H1 (cell line): ENCODE data around the gene MEIOB. TPM values are rescaled to one million over a fixed set of nuclear protein-coding genes. Genes with fewer than 3 reads are reported as not detected.

ENCODE experiments used
- CTCF ChIA-PET: fragments of 300-600 bp; sonication (Branson Sonifier 250); formaldehyde crosslinking; loops from one replicate; lab custom pipeline; 2021; ENCODE audit not compliant: partially characterized antibody; lab: Charles Lee
- POLR2A ChIA-PET: fragments of 300-600 bp; sonication (Branson Sonifier 250); formaldehyde crosslinking; loops from one replicate; lab custom pipeline; 2021; ENCODE audit warnings: inconsistent platforms; ENCODE audit not compliant: partially characterized antibody; lab: Charles Lee
- DNase-seq, 2 experiments: peaks; one replicate each; pipeline versions ENCODE4 v3.0.0 to v3.0.0-alpha.2; 2010 to 2022; ENCODE audit warnings: low spot score in 2 of 2, low read depth in 1 of 2, mixed read lengths in 1 of 2
- FAIRE-seq: peaks from 2 replicates; lab custom pipeline; 2011; peaks lifted over from hg19 to GRCh38; lab: Jason Lieb, UNC
- H2AFZ ChIP-seq: 2 replicates; pipeline ENCODE4 v1.8.1; 2012; ENCODE audit warnings: low read length, inconsistent platforms
- H2AK5ac ChIP-seq: 2 replicates; pipeline ENCODE4 v1.6.1; 2013; ENCODE audit warnings: low read depth, low read length
- H2BK120ac ChIP-seq: replicated peaks from 2 replicates; pipeline ENCODE3; 2013; ENCODE audit warnings: low read depth, low read length, inconsistent platforms
- H2BK12ac ChIP-seq: 2 replicates; pipeline ENCODE4 v1.6.1; 2013; ENCODE audit warnings: low read depth, low read length
- H2BK15ac ChIP-seq: 2 replicates; pipeline ENCODE4 v1.6.1; 2013; ENCODE audit warnings: low read length
- H2BK20ac ChIP-seq: 2 replicates; pipeline ENCODE4 v1.6.1; 2013; ENCODE audit warnings: low read length
- H2BK5ac ChIP-seq: 2 replicates; pipeline ENCODE4 v1.6.1; 2013; ENCODE audit warnings: low read depth, low read length
- H3K14ac ChIP-seq: 2 replicates; pipeline ENCODE4 v1.6.1; 2013; ENCODE audit warnings: inconsistent platforms; ENCODE audit not compliant: insufficient read length
- H3K18ac ChIP-seq: 2 replicates; pipeline ENCODE4 v1.6.1; 2013; ENCODE audit warnings: low read length; ENCODE audit errors: extremely low read depth
- H3K23ac ChIP-seq: 2 replicates; pipeline ENCODE4 v1.6.1; 2013; ENCODE audit warnings: inconsistent platforms; ENCODE audit not compliant: insufficient read length
- H3K23me2 ChIP-seq: 2 replicates; pipeline ENCODE4 v1.6.1; 2013; ENCODE audit warnings: low read depth, low read length
- H3K27ac ChIP-seq: 2 replicates; pipeline ENCODE4 v1.6.1; 2011; ENCODE audit warnings: low read depth, low read length, inconsistent platforms
- H3K27me3 ChIP-seq, 4 experiments: replicated peaks in 1 of 4; 1 replicate in 1 of 4; 2 replicates in 3 of 4; pipeline versions ENCODE4 v1.6.1 to v1.8.1; 2011 to 2013; ENCODE audit warnings: low read length in 3 of 4, mild to moderate bottlenecking in 3 of 4, inconsistent platforms in 2 of 4, mixed read lengths in 2 of 4, moderate library complexity in 1 of 4; ENCODE audit not compliant: control insufficient read depth in 3 of 4, insufficient read depth in 3 of 4; ENCODE audit errors: extremely low read depth in 1 of 4
- H3K36me3 ChIP-seq, 4 experiments: 2 replicates each; pipeline versions ENCODE4 v1.6.1 to v1.8.1; 2011 to 2013; ENCODE audit warnings: mild to moderate bottlenecking in 4 of 4, low read length in 3 of 4, moderate library complexity in 2 of 4, control low read depth in 1 of 4, inconsistent platforms in 1 of 4; ENCODE audit not compliant: insufficient read depth in 4 of 4, control insufficient read depth in 2 of 4
- H3K4ac ChIP-seq: replicated peaks from 2 replicates; pipeline ENCODE3; 2013; ENCODE audit warnings: low read length, low read depth, mixed read lengths, inconsistent platforms; ENCODE audit not compliant: insufficient read length
- H3K4me1 ChIP-seq, 4 experiments: replicated peaks in 1 of 4; 1 replicate in 1 of 4; 2 replicates in 3 of 4; pipeline versions ENCODE4 v1.6.1 to v1.8.1; 2011 to 2013; ENCODE audit warnings: low read length in 3 of 4, inconsistent platforms in 2 of 4, mixed read lengths in 1 of 4; ENCODE audit not compliant: insufficient read depth in 4 of 4, control insufficient read depth in 3 of 4
- H3K4me2 ChIP-seq, 2 experiments: 2 replicates each; pipeline versions ENCODE4 v1.6.1 to v1.8.1; 2011 to 2013; ENCODE audit warnings: low read depth in 2 of 2, low read length in 2 of 2, control low read depth in 1 of 2, inconsistent platforms in 1 of 2, mild to moderate bottlenecking in 1 of 2; ENCODE audit not compliant: insufficient read depth in 1 of 2
- H3K4me3 ChIP-seq, 4 experiments: fragments of 200-600, 300-600 bp in 1 of 4; sonication (generic), shearing (Covaris generic), sonication (Bioruptor Twin) in 1 of 4; 2 replicates each; pipeline versions ENCODE4 v1.5.1 to v1.8.1; 2011 to 2016; ENCODE audit warnings: low read length in 4 of 4, low read depth in 3 of 4, control low read depth in 2 of 4, inconsistent platforms in 2 of 4, mild to moderate bottlenecking in 2 of 4, mixed read lengths in 1 of 4, moderate library complexity in 1 of 4; ENCODE audit not compliant: insufficient read depth in 2 of 4; ENCODE audit errors: extremely low read depth in 1 of 4
- H3K56ac ChIP-seq: replicated peaks from 2 replicates; pipeline ENCODE3; 2013; ENCODE audit warnings: low read depth, mild to moderate bottlenecking, mixed read lengths, low read length, inconsistent platforms; ENCODE audit not compliant: insufficient read length
- H3K79me1 ChIP-seq: 2 replicates; pipeline ENCODE4 v1.6.1; 2013; ENCODE audit warnings: low read depth, low read length, control low read depth
- H3K79me2 ChIP-seq, 2 experiments: 2 replicates each; pipeline versions ENCODE4 v1.6.1 to v1.8.1; 2012 to 2013; ENCODE audit warnings: low read length in 2 of 2, mild to moderate bottlenecking in 2 of 2, inconsistent platforms in 1 of 2; ENCODE audit not compliant: insufficient read depth in 2 of 2, control insufficient read depth in 1 of 2
- H3K9ac ChIP-seq, 4 experiments: replicated peaks in 1 of 4; 1 replicate in 1 of 4; 2 replicates in 3 of 4; pipeline versions ENCODE4 v1.6.1 to v1.8.1; 2011 to 2013; ENCODE audit warnings: low read depth in 3 of 4, low read length in 3 of 4, control low read depth in 2 of 4, mild to moderate bottlenecking in 2 of 4, moderate library complexity in 2 of 4, inconsistent platforms in 1 of 4; ENCODE audit errors: extremely low read depth in 1 of 4
- H3K9me3 ChIP-seq, 2 experiments: 2 replicates each; pipeline versions ENCODE4 v1.6.1 to v1.8.1; 2012 to 2013; ENCODE audit warnings: mild to moderate bottlenecking in 2 of 2, moderate library complexity in 2 of 2, control low read depth in 1 of 2, inconsistent platforms in 1 of 2, low read depth in 1 of 2, low read length in 1 of 2, mixed read lengths in 1 of 2; ENCODE audit not compliant: insufficient read depth in 2 of 2
- H4K20me1 ChIP-seq, 2 experiments: replicated peaks in 1 of 2; 2 replicates each; pipeline versions ENCODE3 to v1.8.1; 2011 to 2013; ENCODE audit warnings: inconsistent platforms in 2 of 2, low read length in 2 of 2, mild to moderate bottlenecking in 1 of 2; ENCODE audit not compliant: insufficient read depth in 2 of 2, control insufficient read depth in 1 of 2
- H4K5ac ChIP-seq: 2 replicates; pipeline ENCODE4 v1.6.1; 2013; ENCODE audit warnings: low read length, low read depth, mixed read lengths, inconsistent platforms; ENCODE audit not compliant: insufficient read length
- H4K8ac ChIP-seq: 2 replicates; pipeline ENCODE4 v1.8.0; 2013; ENCODE audit warnings: mild to moderate bottlenecking, moderate library complexity, low read length, inconsistent platforms; ENCODE audit not compliant: insufficient read depth; ENCODE audit errors: extremely low read depth
- H4K91ac ChIP-seq: replicated peaks from 2 replicates; pipeline ENCODE3; 2013; ENCODE audit warnings: low read length, mixed read lengths, inconsistent platforms; ENCODE audit not compliant: insufficient read length
- BACH1 ChIP-seq: IDR thresholded peaks from 2 replicates; pipeline ENCODE4 v1.6.1; 2012; ENCODE audit warnings: low read length, improper control_type of control experiment
- CBX8 ChIP-seq: fragments of 300-800, 300-1000 bp; sonication (generic); IDR thresholded peaks from 2 replicates; pipeline ENCODE4 v1.7.1; 2016; ENCODE audit warnings: low read depth, low read length, borderline replicate concordance
- CHD2 ChIP-seq: IDR thresholded peaks from 2 replicates; pipeline ENCODE4 v1.6.1; 2012; ENCODE audit warnings: low read length, improper control_type of control experiment
- EP300 ChIP-seq, 2 experiments: IDR thresholded peaks; 1 replicate in 1 of 2; 2 replicates in 1 of 2; pipeline ENCODE4 v1.6.1; 2011 to 2012; ENCODE audit warnings: low read depth in 2 of 2, low read length in 2 of 2, mild to moderate bottlenecking in 2 of 2, borderline replicate concordance in 1 of 2, inconsistent platforms in 1 of 2, moderate library complexity in 1 of 2
- KDM1A ChIP-seq: fragments of 200-600, 300-600 bp; sonication (generic); IDR thresholded peaks from 2 replicates; pipeline ENCODE4 v1.7.1; 2016; ENCODE audit warnings: mild to moderate bottlenecking, low read length, borderline replicate concordance
- KDM4A ChIP-seq: IDR thresholded peaks from one replicate; pipeline ENCODE4 v1.7.1; 2012; ENCODE audit warnings: low read depth, mild to moderate bottlenecking, moderate library complexity, low read length, inconsistent platforms; ENCODE audit not compliant: severe bottlenecking
- KDM5A ChIP-seq: fragments of 200-600 bp; IDR thresholded peaks from 2 replicates; pipeline ENCODE4 v1.7.1; 2012; ENCODE audit warnings: mild to moderate bottlenecking, low read length, inconsistent platforms, mixed read lengths
- NRF1 ChIP-seq: IDR thresholded peaks from 2 replicates; pipeline ENCODE4 v1.6.1; 2011; ENCODE audit warnings: mild to moderate bottlenecking, low read depth, low read length, improper control_type of control experiment
- RXRA ChIP-seq: IDR thresholded peaks from 2 replicates; pipeline ENCODE4 v1.6.1; 2011; ENCODE audit warnings: low read depth, mild to moderate bottlenecking, low read length, moderate library complexity; ENCODE audit not compliant: insufficient read depth
- SIRT6 ChIP-seq: IDR thresholded peaks from one replicate; pipeline ENCODE4 v1.7.1; 2012; ENCODE audit warnings: low read length, inconsistent platforms
- SP2 ChIP-seq: IDR thresholded peaks from 2 replicates; pipeline ENCODE4 v1.6.1; 2012; ENCODE audit warnings: mild to moderate bottlenecking, low read length, inconsistent platforms
- TEAD4 ChIP-seq: IDR thresholded peaks from 2 replicates; pipeline ENCODE4 v1.6.1; 2012; ENCODE audit warnings: low read depth, low read length, inconsistent platforms, mixed read lengths
- WGBS, 2 experiments: shearing (Covaris generic) in 1 of 2; methylation state at CpG; one replicate each; pipeline versions ENCODE4 v1.1.6 to v1.1.7; 2013 to 2015; ENCODE audit warnings: low lambda C conversion rate in 2 of 2, mixed read lengths in 2 of 2, inconsistent platforms in 1 of 2, low coverage in 1 of 2, missing lambda C conversion rate in 1 of 2; ENCODE audit not compliant: insufficient replicate concordance in 2 of 2, insufficient coverage in 1 of 2, insufficient read length in 1 of 2; ENCODE audit errors: extremely low coverage in 1 of 2, missing lambda C conversion rate in 1 of 2; 5-methylcytosine and 5-hydroxymethylcytosine counted together
- polyA plus RNA-seq, 7 experiments: library from polyadenylated mRNA; depleted of rRNA in 3 of 7; stranded (reverse) in 5 of 7; unstranded in 2 of 7; fragments of >200 nt in 5 of 7; fragments of 200-250 nt in 2 of 7; gene quantifications; 1 replicate in 5 of 7; 2 replicates in 1 of 7; 4 replicates in 1 of 7; pipeline versions ENCODE4 v1.2.1 to v1.2.3, GENCODE V29; 2011 to 2013; ENCODE audit warnings: missing spikeins in 2 of 7, mixed read lengths in 2 of 7
- total RNA-seq: library from RNA; stranded (reverse); fragmentation: NEBNext Ultra II Directional; extraction: Animal tissue kit (Norgen Biotek cat#: 25700); gene quantifications from 2 replicates; pipeline ENCODE4 v1.2.1, GENCODE V29; 2021
- TF ChIP-seq, protein P1 (sequence below): IDR thresholded peaks from 2 replicates; pipeline ENCODE4 v1.6.1; 2012; ENCODE audit warnings: inconsistent platforms

Gene MEIOB
- total and polyA plus RNA-seq, 2 of the 8 experiments (the other 6 are each of a cell fraction or from before 2014, with no cell fraction given) = 0.63 to 1.1 TPM

DNA sequence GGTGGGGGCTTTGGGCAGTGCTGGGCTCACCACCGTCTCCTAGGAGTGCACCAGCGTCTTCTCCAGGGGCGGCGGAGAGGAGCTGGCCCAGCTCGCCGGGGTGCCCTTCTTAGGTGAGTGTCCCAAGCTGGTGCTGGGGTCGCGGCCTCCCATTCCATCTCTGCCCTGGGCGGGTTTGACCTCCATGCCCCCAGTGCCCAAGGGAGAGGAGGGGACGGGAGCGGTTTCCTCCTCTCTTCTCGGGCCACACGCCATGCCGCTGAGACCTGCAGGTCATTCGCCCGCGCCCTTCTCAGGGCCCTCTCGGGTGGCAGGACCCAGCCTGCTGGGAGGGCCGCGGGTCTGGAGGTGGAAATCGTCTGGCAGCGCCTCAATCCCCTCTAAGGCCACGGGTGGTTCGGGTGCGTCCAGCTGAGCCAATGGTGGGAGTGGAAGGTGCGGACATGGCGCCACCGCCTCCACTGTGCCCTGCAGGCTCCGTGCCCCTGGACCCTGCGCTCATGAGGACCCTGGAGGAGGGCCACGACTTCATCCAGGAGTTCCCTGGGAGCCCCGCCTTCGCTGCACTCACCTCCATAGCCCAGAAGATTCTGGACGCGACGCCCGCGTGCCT is 83.8 kb downstream of the MEIOB start:
- Histone ChIP-seq H3K18ac (no peak overlapping the region), H3K79me1 (peaks cover 13% of the 10 kb centered on the region; the same call in 1 of the 2 replicates), H2BK5ac (no peak overlapping the region), H3K27ac (no peak overlapping the region), H3K4me3 (no peak overlapping the region), H3K4me1 (no peaks in the 10 kb centered on the region; a peak in 1 of 7 replicates), H3K9ac (no peak overlapping the region), H3K36me3 (peaks cover 0 to 44% (median 2%) of the 10 kb centered on the region in 4 experiments; a peak in 4 of 8 replicates), H3K27me3 (no peaks in the 10 kb centered on the region), H3K14ac (no peak overlapping the region), H3K4me2 (no peak overlapping the region), H3K4ac (no peak overlapping the region), H3K23me2 (peaks cover 3% of the 10 kb centered on the region; the same call in 1 of the 2 replicates), H2AFZ (no peak overlapping the region), H3K79me2 (peaks cover 0 to 33% of the 10 kb centered on the region in 2 experiments; a peak in 3 of 4 replicates), H2BK12ac (no peak overlapping the region), H2BK15ac (no peak overlapping the region), H4K91ac (no peak overlapping the region), H3K56ac (no peak overlapping the region), H3K23ac (no peak overlapping the region), H4K20me1 (peaks cover 20 to 21% of the 10 kb centered on the region in 2 experiments), H2BK120ac (no peak overlapping the region), H2AK5ac (no peak overlapping the region), H3K9me3 (no peaks in the 10 kb centered on the region), H2BK20ac (no peak overlapping the region), H4K5ac (no peak overlapping the region), H4K8ac (no peak overlapping the region)
- 95% methylated on average over 19 of the region's 38 CpGs; no CpG with 5 or more reads in 1 of the 2 experiments for WGBS, 2 experiments
- DNase-seq (no peak), FAIRE-seq (no peak)
- ChIA-PET POLR2A (interaction anchor here (1.3 to 4.0 kb wide), 6 partner anchors 9 to 33 kb away, joined by 3 to 15 read pairs (median 4); partner anchors contain the start of genes EME2, MRPS34 and NME3), CTCF (interaction anchor here (1.8 kb wide), 1 partner anchor 64 kb away, joined by 7 read pairs; no protein-coding TSS in a partner anchor)
- TF ChIP-seq CHD2 = no peak
- TF ChIP-seq TEAD4 = no peak
- no peak for TF ChIP-seq NRF1
- no peak for TF ChIP-seq SP2
- no peak for TF ChIP-seq KDM1A
- no peak for TF ChIP-seq EP300 (IDR thresholded peaks at IDR 0.05; ENCODE audit: borderline replicate concordance in 1 of 2, low read depth in 2 of 2, low read length in 2 of 2)
- no peak for TF ChIP-seq SIRT6
- no peak for TF ChIP-seq RXRA
- no peak for TF ChIP-seq BACH1
- no peak for TF ChIP-seq CBX8
- TF ChIP-seq KDM4A = no peak
- TF ChIP-seq KDM5A = no peak
- TF ChIP-seq, protein P1, sequence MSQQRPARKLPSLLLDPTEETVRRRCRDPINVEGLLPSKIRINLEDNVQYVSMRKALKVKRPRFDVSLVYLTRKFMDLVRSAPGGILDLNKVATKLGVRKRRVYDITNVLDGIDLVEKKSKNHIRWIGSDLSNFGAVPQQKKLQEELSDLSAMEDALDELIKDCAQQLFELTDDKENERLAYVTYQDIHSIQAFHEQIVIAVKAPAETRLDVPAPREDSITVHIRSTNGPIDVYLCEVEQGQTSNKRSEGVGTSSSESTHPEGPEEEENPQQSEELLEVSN = no peak
